Measurements from ENCODE around the gene RNF169. TPM values are rescaled to one million over a fixed set of nuclear protein-coding genes. Genes with fewer than 3 reads are reported as not detected.

Gene RNF169
- total and polyA plus RNA-seq, 2 of the 13 experiments (the other 11 are each of a cell fraction or from before 2014, with no cell fraction given), result 5.3 to 14.2 TPM

DNA sequence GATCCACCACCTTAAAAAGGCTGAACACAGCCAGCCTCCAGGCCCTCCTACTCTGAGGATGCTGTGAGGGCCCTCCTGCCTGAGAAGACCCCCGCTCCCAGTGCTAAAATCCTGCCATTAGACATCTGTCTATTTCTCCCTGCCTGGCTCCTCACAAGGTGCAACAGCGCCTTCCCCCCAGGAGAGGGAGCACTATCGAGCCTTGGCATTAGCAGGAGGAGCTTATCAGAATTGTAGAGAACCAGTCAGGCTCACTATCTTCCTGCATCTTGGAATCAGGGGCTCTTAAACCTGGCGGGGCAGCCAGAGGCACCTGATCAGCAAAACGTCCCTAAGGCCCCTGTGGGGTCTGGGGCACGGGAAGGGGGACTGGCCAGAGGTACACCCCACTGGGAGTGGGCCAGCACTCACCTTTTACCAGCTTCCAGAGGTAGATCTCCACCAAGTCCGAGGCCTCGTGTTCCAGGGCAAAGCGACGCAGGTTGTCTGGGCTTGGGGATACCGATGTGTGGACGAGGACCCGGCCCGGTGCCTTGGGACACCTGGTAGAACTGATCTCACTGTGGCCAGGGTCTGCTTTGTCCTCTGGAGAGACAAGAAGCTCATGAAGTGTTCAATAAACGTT is 46.2 kb upstream of the RNF169 start (continued):
- TF ChIP-seq SMC3 (IDR thresholded peaks at IDR 0.05; ENCODE audit: low read length), result peak; percentile 92
- TF ChIP-seq, protein P1, sequence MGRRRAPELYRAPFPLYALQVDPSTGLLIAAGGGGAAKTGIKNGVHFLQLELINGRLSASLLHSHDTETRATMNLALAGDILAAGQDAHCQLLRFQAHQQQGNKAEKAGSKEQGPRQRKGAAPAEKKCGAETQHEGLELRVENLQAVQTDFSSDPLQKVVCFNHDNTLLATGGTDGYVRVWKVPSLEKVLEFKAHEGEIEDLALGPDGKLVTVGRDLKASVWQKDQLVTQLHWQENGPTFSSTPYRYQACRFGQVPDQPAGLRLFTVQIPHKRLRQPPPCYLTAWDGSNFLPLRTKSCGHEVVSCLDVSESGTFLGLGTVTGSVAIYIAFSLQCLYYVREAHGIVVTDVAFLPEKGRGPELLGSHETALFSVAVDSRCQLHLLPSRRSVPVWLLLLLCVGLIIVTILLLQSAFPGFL (CRISPR knock-in tag; IDR thresholded peaks at IDR 0.05), result no peak
- no peak for TF ChIP-seq FOSL2 (CRISPR knock-in tag; IDR thresholded peaks at IDR 0.05)
- TF ChIP-seq, protein P2, sequence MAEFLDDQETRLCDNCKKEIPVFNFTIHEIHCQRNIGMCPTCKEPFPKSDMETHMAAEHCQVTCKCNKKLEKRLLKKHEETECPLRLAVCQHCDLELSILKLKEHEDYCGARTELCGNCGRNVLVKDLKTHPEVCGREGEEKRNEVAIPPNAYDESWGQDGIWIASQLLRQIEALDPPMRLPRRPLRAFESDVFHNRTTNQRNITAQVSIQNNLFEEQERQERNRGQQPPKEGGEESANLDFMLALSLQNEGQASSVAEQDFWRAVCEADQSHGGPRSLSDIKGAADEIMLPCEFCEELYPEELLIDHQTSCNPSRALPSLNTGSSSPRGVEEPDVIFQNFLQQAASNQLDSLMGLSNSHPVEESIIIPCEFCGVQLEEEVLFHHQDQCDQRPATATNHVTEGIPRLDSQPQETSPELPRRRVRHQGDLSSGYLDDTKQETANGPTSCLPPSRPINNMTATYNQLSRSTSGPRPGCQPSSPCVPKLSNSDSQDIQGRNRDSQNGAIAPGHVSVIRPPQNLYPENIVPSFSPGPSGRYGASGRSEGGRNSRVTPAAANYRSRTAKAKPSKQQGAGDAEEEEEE (CRISPR knock-in tag; IDR thresholded peaks at IDR 0.05; ENCODE audit: borderline replicate concordance), result no peak
- TF ChIP-seq ZMYM4 (CRISPR knock-in tag; IDR thresholded peaks at IDR 0.05), result no peak
- TF ChIP-seq, protein P3, sequence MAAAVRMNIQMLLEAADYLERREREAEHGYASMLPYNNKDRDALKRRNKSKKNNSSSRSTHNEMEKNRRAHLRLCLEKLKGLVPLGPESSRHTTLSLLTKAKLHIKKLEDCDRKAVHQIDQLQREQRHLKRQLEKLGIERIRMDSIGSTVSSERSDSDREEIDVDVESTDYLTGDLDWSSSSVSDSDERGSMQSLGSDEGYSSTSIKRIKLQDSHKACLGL (CRISPR knock-in tag; IDR thresholded peaks at IDR 0.05), result 0 out of 2 replicates have a peak, but pooled peaks have one; percentile 26
- no peak for TF ChIP-seq KDM4B (CRISPR knock-in tag; IDR thresholded peaks at IDR 0.05)
- TF ChIP-seq XRCC5 (optimal IDR thresholded peaks at IDR 0.05; ENCODE audit: low read length), result peak; percentile 56
- TF ChIP-seq, protein P4, sequence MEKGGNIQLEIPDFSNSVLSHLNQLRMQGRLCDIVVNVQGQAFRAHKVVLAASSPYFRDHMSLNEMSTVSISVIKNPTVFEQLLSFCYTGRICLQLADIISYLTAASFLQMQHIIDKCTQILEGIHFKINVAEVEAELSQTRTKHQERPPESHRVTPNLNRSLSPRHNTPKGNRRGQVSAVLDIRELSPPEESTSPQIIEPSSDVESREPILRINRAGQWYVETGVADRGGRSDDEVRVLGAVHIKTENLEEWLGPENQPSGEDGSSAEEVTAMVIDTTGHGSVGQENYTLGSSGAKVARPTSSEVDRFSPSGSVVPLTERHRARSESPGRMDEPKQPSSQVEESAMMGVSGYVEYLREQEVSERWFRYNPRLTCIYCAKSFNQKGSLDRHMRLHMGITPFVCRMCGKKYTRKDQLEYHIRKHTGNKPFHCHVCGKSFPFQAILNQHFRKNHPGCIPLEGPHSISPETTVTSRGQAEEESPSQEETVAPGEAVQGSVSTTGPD (CRISPR knock-in tag; IDR thresholded peaks at IDR 0.05), result no peak
- no peak for TF ChIP-seq IKZF4 (CRISPR knock-in tag; IDR thresholded peaks at IDR 0.05; ENCODE audit: borderline replicate concordance, low read depth, not compliant biosample characterization)
- no peak for TF ChIP-seq ZNF629 (CRISPR knock-in tag; conservative IDR thresholded peaks at IDR 0.05)
- TF ChIP-seq SETDB1 (CRISPR knock-in tag; IDR thresholded peaks at IDR 0.05; ENCODE audit: borderline replicate concordance), result no peak
- no peak for TF ChIP-seq NBN (conservative IDR thresholded peaks at IDR 0.05)
- no peak for TF ChIP-seq NCOA2 (CRISPR knock-in tag; IDR thresholded peaks at IDR 0.05)
- TF ChIP-seq ZNF790 (CRISPR knock-in tag; IDR thresholded peaks at IDR 0.05; ENCODE audit: borderline replicate concordance), result no peak
- no peak for TF ChIP-seq SCMH1 (CRISPR knock-in tag; IDR thresholded peaks at IDR 0.05; ENCODE audit: borderline replicate concordance)
- peak; percentile 66 for TF ChIP-seq STAG1 (CRISPR knock-in tag; IDR thresholded peaks at IDR 0.05)
- TF ChIP-seq RAD21 (CRISPR knock-in tag; IDR thresholded peaks at IDR 0.05), result peak; percentile 75
- TF ChIP-seq GFI1 (CRISPR knock-in tag; IDR thresholded peaks at IDR 0.05; ENCODE audit: borderline replicate concordance), result no peak
- no peak for TF ChIP-seq MAF1 (CRISPR knock-in tag; IDR thresholded peaks at IDR 0.05; ENCODE audit: borderline replicate concordance)
- TF ChIP-seq, protein P5, sequence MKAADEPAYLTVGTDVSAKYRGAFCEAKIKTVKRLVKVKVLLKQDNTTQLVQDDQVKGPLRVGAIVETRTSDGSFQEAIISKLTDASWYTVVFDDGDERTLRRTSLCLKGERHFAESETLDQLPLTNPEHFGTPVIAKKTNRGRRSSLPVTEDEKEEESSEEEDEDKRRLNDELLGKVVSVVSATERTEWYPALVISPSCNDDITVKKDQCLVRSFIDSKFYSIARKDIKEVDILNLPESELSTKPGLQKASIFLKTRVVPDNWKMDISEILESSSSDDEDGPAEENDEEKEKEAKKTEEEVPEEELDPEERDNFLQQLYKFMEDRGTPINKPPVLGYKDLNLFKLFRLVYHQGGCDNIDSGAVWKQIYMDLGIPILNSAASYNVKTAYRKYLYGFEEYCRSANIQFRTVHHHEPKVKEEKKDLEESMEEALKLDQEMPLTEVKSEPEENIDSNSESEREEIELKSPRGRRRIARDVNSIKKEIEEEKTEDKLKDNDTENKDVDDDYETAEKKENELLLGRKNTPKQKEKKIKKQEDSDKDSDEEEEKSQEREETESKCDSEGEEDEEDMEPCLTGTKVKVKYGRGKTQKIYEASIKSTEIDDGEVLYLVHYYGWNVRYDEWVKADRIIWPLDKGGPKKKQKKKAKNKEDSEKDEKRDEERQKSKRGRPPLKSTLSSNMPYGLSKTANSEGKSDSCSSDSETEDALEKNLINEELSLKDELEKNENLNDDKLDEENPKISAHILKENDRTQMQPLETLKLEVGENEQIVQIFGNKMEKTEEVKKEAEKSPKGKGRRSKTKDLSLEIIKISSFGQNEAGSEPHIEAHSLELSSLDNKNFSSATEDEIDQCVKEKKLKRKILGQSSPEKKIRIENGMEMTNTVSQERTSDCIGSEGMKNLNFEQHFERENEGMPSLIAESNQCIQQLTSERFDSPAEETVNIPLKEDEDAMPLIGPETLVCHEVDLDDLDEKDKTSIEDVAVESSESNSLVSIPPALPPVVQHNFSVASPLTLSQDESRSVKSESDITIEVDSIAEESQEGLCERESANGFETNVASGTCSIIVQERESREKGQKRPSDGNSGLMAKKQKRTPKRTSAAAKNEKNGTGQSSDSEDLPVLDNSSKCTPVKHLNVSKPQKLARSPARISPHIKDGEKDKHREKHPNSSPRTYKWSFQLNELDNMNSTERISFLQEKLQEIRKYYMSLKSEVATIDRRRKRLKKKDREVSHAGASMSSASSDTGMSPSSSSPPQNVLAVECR (CRISPR knock-in tag; IDR thresholded peaks at IDR 0.05; ENCODE audit: borderline replicate concordance), result no peak

All from HepG2 (cell line).